Tibial artery (tissue), 4 donors: Measurements from ENCODE around the gene B4GALT6.

ENCODE experiments used
- DNase-seq, 2 donors: peaks; one replicate each; pipeline ENCODE4 v3.0.0-alpha.2; 2019
- H3K27ac ChIP-seq, 2 donors: fragments of 200-600 bp; sonication (generic) in 1 of 2; 1 replicate in 1 of 2; 2 replicates in 1 of 2; pipeline ENCODE4 v1.5.1; 2018 to 2019; ENCODE audit warnings: mild to moderate bottlenecking in 1 of 2
- H3K27me3 ChIP-seq, 2 donors: fragments of 200-600 bp; sonication (generic) in 1 of 2; one replicate each; pipeline versions ENCODE4 v1.5.1 to v1.6.0; 2016 to 2019
- H3K36me3 ChIP-seq, 3 donors: fragments of 200-600 bp; sonication (generic) in 2 of 3; one replicate each; pipeline ENCODE4 v1.5.1; 2016 to 2019; ENCODE audit warnings: mild to moderate bottlenecking in 2 of 3
- H3K4me1 ChIP-seq, 4 donors: fragments of 200-600 bp; sonication (generic) in 2 of 4; 1 replicate in 3 of 4; 2 replicates in 1 of 4; pipeline ENCODE4 v1.5.1; 2016 to 2019
- H3K4me3 ChIP-seq, 2 donors: fragments of 200-600 bp; sonication (generic) in 1 of 2; 1 replicate in 1 of 2; 2 replicates in 1 of 2; pipeline ENCODE4 v1.5.1; 2018 to 2019; ENCODE audit warnings: mild to moderate bottlenecking in 2 of 2
- H3K9me3 ChIP-seq, 3 donors: fragments of 200-600 bp; sonication (generic) in 1 of 3; one replicate each; pipeline ENCODE4 v1.5.1; 2016 to 2019
- CTCF ChIP-seq, 2 experiments: fragments of 200-600 bp in 1 of 2; fragments of 450-650 bp in 1 of 2; IDR thresholded peaks; one replicate each; pipeline ENCODE4 v1.5.1; 2017 to 2019; ENCODE audit warnings: antibody characterized with exemption in 2 of 2, mild to moderate bottlenecking in 1 of 2, moderate library complexity in 1 of 2
- intact Hi-C: fragments of 100-400 bp; cut with DNase I; formaldehyde crosslinking; loops from one replicate; pipeline ENCODE4 v1.15.0; 2023; ENCODE audit warnings: low total_unique reads

Gene B4GALT6

GRCh38 chr18:31667185-31667584, 17.2 kb downstream of the B4GALT6 start:
- intact Hi-C loops, result no loop called here

GRCh38 chr18:31666055-31666454, 18.3 kb downstream of the B4GALT6 start:
- no peak for TF ChIP-seq CTCF (IDR thresholded peaks at IDR 0.05)
- H3K4me3 ChIP-seq, result no peak overlapping the region
- H3K36me3 ChIP-seq, result no peaks in the 10 kb centered on the region
- no peak for DNase-seq
- H3K27me3 ChIP-seq, result no peaks in the 10 kb centered on the region
- H3K27ac ChIP-seq, result no peak overlapping the region
- no peaks in the 10 kb centered on the region for H3K9me3 ChIP-seq
- intact Hi-C loops, result no loop called here
- no peaks in the 10 kb centered on the region for H3K4me1 ChIP-seq

More at GRCh38 chr18:31667185-31667584, 17.2 kb downstream of the B4GALT6 start:
- Histone ChIP-seq H3K27me3 (no peaks in the 10 kb centered on the region), H3K4me1 (no peaks in the 10 kb centered on the region), H3K36me3 (no peaks in the 10 kb centered on the region), H3K4me3 (no peak overlapping the region), H3K27ac (no peak overlapping the region), H3K9me3 (no peaks in the 10 kb centered on the region)
- no peak for TF ChIP-seq CTCF (IDR thresholded peaks at IDR 0.05)
- DNase-seq, result no peak

GRCh38 chr18:31664101-31664500, 20.3 kb downstream of the B4GALT6 start:
- Histone ChIP-seq H3K27ac (no peak overlapping the region), H3K4me3 (no peak overlapping the region), H3K36me3 (no peaks in the 10 kb centered on the region), H3K9me3 (no peaks in the 10 kb centered on the region), H3K4me1 (no peaks in the 10 kb centered on the region), H3K27me3 (no peaks in the 10 kb centered on the region)
- intact Hi-C loops, result no loop called here
- DNase-seq, result no peak
- TF ChIP-seq CTCF (IDR thresholded peaks at IDR 0.05), result no peak

GRCh38 chr18:31661965-31662364, 22.4 kb downstream of the B4GALT6 start:
- no peak overlapping the region for H3K27ac ChIP-seq
- DNase-seq, result no peak
- no peaks in the 10 kb centered on the region for H3K4me1 ChIP-seq
- intact Hi-C loops, result no loop called here
- no peaks in the 10 kb centered on the region for H3K27me3 ChIP-seq
- no peaks in the 10 kb centered on the region for H3K36me3 ChIP-seq
- H3K4me3 ChIP-seq, result no peak overlapping the region
- H3K9me3 ChIP-seq, result no peaks in the 10 kb centered on the region
- no peak for TF ChIP-seq CTCF (IDR thresholded peaks at IDR 0.05)

- no peaks in the 10 kb centered on the region for H3K9me3 ChIP-seq
- no peak overlapping the region for H3K4me3 ChIP-seq
- H3K27me3 ChIP-seq, result no peaks in the 10 kb centered on the region
- H3K36me3 ChIP-seq, result no peaks in the 10 kb centered on the region
- TF ChIP-seq CTCF (IDR thresholded peaks at IDR 0.05), result no peak
- DNase-seq, result no peak
- no peak overlapping the region for H3K27ac ChIP-seq
- no peaks in the 10 kb centered on the region for H3K4me1 ChIP-seq
- intact Hi-C loops, result no loop called here
These were observed 23.6 kb downstream of the B4GALT6 start for GRCh38 chr18:31660763-31661162.

- no peaks in the 10 kb centered on the region for H3K36me3 ChIP-seq
- DNase-seq, result no peak
- no peak overlapping the region for H3K4me3 ChIP-seq
- intact Hi-C loops, result no loop called here
- no peaks in the 10 kb centered on the region for H3K9me3 ChIP-seq
- no peaks in the 10 kb centered on the region for H3K27me3 ChIP-seq
- H3K4me1 ChIP-seq, result no peaks in the 10 kb centered on the region
- no peak for TF ChIP-seq CTCF (IDR thresholded peaks at IDR 0.05)
- H3K27ac ChIP-seq, result no peak overlapping the region
These were observed 24.7 kb downstream of the B4GALT6 start for GRCh38 chr18:31659576-31660177.
